ENCODE results near the gene LRCH4. TPM values are rescaled to one million over a fixed set of nuclear protein-coding genes. Genes with fewer than 3 reads are reported as not detected.
"Not testable (repeated sequence)": the region's sequence is repeated elsewhere in the genome, so short reads cannot be mapped to it uniquely, and the experiment has no call there.

Gene LRCH4
- polyA plus RNA-seq, 3 donors: 28.7 to 56.4 (median 46.5) TPM

DNA sequence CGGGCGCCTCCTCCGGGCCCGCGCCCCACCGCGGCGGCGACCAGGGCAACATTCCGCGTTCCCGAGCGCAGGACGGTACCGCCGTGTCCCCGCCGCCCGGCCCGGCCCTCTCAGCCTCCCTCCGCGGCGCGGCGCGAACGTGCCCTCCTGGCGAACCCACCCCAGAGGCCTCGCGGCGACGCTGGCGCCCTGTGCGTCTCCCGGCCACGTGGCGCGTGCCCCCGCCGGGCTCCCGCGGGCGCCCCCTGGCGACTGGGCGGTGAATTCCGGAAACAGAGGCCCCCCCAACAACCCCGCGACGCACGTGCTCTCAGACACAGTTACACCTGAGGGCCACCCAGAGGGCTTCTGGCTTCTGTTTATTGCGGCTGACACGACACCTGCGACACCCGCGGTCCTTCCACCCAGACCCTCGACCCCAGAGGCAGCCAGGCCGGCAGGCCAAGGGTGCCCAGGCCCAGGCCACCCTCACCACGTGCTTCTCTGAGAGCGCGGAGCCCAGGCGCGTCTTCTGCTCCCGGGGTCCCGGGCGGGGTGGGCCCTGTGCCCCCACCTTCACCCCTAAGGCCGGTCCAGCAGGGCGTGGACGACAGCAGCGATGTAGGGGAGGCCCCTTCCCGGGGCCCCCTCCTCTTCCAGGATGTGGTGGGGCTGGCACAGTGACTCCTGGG is 12.1 kb downstream of the LRCH4 start, which contains the start of gene SAP25:
Gene SAP25, minus strand, starts transcription at position 210 of the 671 bp plus-strand sequence. Its CDS starts 158 bp downstream, at position 52.
- no peak for DNase-seq (ENCODE audit: extremely low read depth in 1 of 11, low read depth in 9 of 11, low spot score in 4 of 11)

DNA sequence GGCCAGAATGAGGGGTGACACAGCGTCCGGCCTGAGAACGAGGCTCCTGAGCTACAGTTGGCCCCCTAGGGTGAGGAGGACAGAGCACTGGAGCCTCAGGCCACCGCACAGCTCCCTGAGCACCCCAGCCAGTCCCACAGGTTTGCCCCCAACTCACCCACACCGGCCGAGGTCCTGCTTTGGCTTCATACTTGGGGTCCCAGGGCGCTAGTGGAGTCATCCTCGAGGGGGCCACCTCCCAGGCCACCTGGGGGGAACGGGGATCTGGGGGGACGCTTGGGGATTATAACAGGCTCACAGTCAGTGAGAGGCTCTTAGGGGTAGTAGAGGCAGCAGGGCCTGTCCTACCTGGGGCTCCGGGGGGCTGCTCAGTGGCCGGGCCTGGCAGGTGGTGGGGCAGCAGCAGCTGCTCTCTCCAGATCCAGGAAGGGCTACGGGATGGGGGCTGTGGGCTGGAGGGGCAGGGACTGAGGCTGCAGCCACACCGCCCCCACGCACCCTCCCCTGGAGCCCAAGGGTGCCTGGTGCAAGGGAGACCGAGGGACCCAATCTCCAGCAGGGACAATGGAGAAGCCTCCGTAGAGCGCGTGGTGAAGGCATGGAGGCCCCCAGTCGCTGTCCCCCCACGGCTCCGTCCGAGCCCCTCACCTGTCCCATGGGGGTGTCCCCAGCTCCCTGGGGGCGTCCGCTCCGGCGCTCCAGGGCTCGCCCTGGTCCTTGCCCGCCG is 12.8 kb downstream of the LRCH4 start:
- DNase-seq (ENCODE audit: extremely low read depth in 1 of 11, low read depth in 9 of 11, low spot score in 4 of 11): no peak

DNA sequence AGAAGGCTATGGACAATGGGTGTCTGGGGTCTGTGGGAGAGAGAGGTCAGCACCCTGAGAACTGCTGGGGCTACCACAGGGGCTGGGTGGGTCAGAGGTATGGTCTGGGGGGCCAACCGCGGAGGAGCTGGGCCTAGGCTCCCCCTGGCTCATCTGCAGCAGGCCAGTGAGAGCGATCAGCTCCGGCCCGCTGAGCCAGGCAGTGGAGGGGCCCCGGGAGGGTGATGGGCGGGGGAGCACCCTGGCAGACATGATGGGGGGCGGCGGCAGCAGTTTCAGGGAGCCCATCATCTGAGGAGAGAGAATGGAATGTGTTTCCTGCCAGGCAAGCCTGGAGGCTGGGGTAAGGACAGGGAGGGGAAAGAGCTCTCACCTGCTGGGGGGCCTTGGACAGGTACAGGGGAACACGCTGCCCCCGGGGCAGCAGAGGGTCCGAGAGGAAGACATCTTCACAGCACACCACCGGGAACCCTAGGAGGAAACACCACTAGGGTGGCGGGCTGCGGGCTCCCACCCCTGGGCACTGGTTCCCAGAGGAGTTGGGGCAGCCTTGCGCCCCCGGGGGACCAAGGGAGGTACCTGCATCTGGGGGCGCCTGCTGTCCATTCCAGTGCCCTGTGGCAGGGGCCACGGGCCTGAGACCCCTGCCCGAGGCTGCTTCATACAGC is 13.5 kb downstream of the LRCH4 start:
- DNase-seq (ENCODE audit: extremely low read depth in 1 of 11, low read depth in 9 of 11, low spot score in 4 of 11): no peak

DNA sequence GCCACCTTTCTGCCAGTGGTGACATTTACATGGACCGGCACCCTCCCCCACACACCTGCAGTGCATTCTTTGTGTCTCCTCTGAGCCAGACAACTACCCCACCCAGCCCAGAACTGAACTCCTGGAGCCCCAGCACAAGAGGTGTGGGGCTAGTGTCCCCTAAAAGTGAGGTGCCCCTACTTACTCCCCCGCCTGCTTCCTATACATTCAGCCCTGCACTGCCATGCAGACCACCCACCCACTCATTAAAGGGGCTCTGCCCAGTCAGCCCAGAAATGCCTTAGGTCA is 14.2 kb downstream of the LRCH4 start:
- no peak for DNase-seq (ENCODE audit: extremely low read depth in 1 of 11, low read depth in 9 of 11, low spot score in 4 of 11)

DNA sequence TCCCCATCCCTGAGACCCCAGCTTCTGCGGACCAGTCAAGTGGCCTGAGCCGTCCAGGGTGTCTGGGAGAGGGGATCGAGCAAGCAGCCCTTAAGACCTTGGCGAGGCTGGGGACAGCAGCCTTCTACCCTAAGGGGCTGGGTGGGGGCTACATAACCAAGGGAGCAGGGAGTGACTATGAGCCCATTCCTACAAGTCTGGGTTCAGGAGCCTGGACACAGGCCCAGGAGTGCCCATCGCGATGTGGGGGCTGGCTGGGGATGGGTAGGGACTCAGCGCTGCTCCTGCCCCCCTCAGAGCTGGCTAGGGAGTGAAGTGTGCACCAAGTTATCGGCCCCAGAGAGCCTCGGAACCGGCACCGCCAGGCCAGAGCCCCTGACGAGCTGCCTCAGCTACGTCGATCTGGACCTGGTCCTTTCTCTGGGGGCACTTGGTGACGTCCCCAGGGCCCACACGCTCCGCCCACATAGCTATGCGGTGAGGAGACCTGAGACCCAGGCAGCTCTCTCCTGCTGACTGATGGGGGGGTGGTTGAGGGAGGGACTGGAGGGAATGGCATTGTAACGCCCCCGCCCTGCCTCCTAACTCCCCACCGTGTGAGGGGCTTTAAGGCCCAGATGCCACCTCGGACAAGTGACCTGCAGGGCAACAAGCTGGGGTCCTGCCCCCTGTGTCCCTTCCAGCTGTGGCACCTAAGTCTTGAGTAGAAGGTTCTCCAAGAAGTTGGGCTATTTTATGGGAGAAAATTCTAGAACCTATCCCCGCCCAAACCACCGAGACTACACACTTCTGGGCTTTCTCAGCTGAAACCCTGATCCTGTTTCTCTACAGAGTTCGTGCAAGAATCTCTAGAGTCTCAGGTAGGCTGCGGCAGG is 14.7 kb downstream of the LRCH4 start:
- no peak for DNase-seq (ENCODE audit: extremely low read depth in 1 of 11, low read depth in 9 of 11, low spot score in 4 of 11)

DNA sequence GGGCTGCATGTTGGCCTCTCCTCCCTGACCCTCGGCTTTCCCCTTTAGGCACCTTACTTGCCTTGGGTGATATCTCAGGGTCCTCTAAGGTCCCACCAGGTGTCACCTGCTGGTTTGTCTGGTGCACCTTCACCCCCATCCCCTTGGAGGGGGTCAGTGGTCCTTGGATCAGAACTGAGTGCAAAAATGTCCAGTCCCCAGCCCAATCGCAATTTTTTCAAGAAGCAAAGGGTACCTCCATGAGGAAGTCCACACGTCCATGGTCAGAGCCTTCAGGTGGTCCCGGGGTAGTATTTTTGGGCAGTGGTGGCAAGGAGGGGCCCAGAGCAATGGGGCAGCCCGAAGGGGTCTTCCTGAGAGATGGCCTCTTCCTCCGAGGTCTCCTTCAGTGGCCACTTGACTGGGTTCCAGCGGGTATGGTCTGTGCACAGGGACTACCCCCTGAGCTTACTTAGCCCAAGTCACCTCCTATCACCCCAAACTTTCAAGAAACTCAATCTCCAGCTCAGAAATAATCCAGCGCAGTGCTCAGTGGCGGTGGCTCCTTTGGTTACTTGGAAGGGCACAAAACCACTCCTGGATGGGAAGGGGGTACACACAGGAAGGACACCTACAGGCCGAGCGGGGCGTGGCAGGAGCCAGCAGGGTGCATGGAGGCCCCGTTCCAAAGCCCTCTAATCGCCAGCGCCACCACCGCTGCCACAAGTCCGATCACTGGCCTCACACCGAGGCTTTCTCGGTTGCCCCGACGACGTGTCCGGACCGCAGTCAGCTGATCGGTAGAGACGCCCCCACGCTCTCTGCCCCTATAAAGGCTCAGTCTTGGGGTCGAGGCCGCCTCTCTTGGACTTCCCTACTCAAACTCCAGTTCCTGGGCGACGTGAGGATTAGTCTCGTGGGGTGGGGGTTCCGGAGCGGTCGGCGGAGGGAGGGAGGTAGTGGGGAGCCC is 16.8 kb downstream of the LRCH4 start:
- no peak for DNase-seq (ENCODE audit: extremely low read depth in 1 of 11, low read depth in 9 of 11, low spot score in 4 of 11)

DNA sequence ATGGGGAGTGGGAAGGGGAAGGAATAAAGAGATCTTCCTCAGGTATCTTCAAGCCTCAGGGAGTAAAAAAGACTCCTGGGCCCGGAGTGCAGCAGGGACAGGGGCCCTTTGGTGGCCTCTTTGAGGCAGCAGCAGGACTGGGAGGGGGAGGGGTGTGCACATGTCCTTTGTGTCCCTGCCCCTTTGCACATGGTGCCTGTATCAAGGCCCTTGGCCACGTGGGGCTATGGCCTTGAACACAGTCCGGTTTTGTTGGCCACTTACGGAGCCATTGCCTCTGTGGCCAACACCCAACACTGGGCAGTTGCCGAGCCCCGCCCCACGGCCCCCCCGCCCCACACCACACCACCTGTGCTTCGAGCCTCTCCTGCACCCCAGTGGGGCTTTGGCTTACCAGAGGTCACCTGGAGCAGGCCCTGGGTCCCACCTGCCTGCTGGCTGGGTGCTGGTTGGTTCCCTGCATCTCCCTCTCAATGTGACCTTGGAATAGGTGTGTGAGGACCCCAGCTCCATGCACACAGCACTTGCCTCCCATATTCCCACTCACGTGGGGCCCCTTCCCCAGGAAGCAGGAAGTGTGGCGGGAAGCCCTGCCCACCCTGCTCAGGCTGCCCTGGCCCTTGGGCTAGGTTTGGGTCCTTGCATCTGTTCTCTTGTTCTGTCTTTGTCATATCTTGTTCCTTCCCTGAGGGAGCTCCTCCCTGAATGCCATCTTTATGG is 17.6 kb downstream of the LRCH4 start:
- DNase-seq (ENCODE audit: extremely low read depth in 1 of 11, low read depth in 9 of 11, low spot score in 4 of 11): no peak

DNA sequence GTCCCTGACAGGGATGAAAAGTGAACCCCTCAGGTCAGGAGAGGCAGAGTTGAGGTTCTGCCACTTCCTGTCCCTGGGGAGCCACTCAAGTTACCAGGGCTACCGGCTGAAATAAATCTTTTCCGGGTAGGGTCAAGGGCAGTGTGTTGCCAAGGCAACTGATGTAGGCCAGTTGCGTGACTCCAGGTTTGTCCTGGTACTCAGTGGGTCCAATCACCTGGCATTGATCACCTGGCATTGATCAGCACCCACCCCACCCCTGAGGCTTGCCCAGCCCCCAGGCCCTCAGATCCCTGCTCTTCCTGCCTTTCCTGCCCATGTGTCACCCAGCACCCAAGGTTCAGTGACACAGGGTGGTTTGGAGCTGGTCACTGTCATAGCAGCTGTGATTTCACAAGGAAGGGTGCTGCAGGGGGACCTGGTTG is 18.2 kb downstream of the LRCH4 start:
- DNase-seq (ENCODE audit: extremely low read depth in 1 of 11, low read depth in 9 of 11, low spot score in 4 of 11): no peak

DNA sequence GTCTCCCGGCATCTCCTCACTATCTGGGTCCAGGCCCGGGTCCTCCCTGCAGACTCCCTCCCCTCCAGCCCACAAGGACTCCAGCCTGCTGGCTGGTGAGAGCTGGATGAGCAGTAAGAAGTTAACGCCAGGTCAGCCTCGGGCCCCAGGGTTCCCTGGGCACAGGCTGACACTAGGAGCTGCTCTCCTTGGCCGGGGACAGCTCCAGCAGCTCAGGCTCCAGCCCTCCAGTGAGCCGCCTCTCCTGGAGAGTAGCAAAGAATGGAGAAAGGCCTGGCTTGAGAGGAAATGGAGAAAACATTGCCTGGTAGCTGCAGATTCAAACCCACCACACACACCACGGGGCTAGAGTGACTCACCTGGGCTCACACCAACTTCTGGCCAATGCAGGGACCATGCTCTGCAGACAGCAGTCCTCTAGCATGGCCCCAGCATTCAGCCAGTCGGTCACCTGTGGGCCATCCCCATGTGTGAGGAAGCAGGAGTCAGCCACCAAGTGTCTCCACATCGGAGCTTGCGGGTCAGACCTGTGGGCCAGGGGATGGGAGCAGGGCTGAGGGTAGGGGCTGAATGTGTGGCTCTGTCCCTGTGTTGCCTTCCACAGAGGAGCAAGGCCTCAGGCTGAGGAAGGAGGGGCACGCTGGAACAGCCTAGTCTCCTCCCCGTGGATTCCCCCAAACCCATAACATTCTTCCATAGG is 18.7 kb downstream of the LRCH4 start:
- DNase-seq (ENCODE audit: extremely low read depth in 1 of 11, low read depth in 9 of 11, low spot score in 4 of 11): no peak

DNA sequence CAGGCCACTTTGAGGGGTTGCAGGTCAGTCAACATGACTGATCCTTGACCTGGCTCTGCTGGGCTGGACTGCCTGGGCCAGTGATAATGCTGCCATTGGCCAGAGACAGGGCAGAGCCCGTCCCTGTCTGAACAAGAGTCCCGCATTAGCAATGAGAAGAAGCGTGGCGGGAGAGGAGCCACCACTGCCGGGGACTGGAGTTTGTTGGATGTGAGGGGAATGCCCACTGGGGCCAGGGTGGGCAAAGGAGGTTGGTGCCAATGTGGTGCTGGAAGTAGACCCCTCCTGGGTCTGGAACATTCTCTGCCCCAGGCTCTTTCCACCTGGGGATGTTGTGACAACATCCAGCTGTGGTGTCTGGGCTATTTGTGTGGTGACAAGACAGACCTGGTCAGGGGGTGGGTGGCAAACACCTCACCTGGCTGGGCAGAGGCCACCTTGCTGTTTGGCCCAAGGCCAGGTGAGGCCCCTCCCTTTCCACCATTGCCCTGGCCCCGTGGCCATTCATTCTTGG is 19.9 kb downstream of the LRCH4 start:
- no peak for DNase-seq (ENCODE audit: extremely low read depth in 1 of 11, low read depth in 9 of 11, low spot score in 4 of 11)

DNA sequence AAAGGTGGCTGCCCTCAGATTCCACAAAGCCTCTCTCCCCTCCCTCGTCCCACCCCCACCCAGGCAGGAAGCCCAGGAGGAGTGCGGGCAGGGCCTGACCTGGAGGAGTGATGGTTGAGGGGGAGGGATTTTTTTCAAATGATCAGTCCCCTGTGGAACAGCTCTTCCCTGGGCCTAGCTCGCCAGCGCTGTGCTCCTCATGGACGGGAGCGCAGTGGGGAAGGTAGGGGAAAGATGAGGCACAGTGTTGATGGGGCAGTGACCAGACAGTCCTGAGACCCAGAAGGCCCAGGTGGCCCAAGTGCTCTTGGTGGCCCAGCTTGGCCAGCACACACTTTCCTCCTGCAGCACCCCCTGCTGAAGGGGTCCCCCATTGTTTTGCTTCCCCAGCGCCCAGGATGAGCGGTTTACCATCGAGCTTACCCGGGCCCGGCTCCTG is 20.8 kb downstream of the LRCH4 start:
- no peak for DNase-seq (ENCODE audit: extremely low read depth in 1 of 11, low read depth in 9 of 11, low spot score in 4 of 11)

DNA sequence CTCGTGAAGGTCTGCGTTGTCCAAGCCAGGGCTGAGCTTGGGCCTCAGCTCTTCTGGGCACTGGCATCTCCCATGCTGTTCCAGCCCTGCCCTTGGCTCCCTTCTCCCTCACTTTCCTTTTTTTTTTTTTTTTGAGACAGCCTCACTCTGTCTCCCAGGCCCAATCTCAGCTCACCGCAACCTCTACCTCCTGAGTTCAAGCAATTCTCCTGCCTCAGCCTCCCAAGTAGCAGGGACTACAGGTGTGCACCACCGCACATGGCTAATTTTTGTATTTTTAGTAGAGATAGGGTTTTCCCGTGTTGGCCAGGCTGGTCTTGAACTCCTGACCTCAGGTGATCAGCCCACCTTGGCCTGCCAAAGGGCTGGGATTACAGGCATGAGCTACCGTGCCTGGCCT is 21.5 kb downstream of the LRCH4 start:
- not testable (repeated sequence) for DNase-seq (ENCODE audit: extremely low read depth in 1 of 11, low read depth in 9 of 11, low spot score in 4 of 11)

DNA sequence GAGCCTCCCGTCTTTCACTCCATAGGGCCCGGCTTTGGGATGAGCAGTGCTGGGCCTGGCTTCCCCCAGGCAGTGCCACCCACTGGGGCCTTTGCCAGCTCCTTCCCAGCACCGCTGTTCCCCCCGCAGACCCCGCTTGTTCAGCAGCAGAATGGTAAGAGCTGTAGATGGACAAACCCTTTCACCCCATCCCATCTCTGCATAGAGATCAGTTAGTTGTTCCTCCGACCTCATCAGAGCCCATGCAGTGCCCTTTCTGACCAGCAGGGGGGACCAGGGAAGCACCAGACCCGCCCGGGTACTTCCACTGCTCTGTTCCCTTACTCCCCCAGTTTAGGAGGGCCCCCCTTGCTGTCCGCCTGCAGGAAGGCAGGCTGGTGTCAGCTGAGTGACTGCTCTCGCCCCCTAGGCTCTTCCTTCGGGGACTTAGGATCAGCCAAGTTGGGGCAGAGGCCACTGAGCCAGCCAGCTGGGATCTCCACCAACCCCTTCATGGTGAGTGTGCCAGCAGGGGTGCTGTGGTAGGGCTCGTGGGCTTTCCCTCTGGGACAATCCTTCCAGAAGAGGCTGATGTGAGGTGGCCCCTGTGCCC is 22.0 kb downstream of the LRCH4 start:
- peak in 1 of 11 donors; percentile 69 for DNase-seq (ENCODE audit: extremely low read depth in 1 of 11, low read depth in 9 of 11, low spot score in 4 of 11)

DNA sequence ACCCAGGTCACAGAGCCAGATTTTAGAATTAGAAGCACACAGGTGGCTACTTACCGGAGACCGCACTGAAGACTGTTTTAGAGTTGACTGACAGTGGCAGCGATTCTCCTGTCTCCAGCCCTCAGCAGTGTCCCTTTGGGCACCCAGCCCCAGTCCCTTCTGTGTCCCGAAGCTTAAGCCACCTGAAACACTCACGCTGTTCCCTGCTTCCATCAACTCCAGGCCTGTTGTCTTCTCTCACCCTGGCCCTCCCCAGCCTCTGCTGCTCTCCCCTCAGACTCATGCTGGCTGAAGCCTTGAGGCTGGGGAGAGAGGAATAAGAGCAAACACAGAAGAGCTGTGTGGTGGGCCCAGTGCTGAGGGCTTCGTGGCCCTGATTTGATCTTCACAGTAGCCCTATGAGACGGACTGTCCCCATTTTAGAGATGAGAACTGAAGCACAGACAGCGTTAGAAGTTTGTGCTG is 22.8 kb downstream of the LRCH4 start:
- DNase-seq (ENCODE audit: extremely low read depth in 1 of 11, low read depth in 9 of 11, low spot score in 4 of 11): no peak

DNA sequence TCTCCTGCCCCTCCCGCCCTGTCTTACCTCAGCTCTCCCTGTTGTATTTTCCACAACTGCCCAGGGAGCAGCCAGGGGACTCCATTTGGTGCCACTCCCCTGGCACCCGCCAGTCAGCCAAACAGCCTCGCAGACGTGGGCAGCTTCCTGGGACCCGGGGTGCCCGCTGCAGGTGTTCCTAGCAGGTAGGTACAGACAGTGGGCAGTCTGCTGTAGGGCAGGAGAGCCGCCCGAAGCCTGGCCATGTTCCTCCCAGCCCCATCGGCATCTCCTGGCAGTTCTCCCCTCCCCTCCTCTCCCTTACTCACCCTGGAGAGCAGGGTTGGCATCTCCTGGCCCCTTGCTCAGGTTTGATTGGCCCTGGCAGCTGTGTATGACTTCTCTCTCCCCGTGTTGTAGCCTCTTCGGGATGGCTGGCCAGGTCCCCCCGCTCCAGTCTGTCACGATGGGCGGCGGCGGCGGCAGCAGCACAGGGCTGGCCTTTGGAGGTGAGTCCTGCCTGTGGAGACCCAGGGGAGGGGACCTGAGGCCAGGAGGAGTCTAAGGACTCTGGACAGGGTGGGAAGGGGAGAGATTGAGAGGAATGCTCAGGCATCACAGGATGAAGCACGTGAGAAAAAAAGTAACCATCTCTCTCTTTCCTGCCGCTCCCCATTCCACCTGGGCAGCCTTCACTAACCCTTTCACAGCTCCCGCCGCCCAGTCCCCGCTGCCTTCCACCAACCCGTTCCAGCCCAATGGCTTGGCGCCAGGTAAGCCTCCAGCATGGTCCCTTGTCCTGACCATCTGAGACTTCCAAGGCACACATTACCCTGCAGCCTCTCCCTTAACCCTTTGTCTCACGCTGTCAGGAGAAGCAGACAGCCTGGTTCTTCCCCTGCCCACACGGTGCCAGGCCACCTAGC is 23.5 kb downstream of the LRCH4 start:
- no peak for DNase-seq (ENCODE audit: extremely low read depth in 1 of 11, low read depth in 9 of 11, low spot score in 4 of 11)

All from renal cortex interstitium (tissue), 11 donors.